ENCODE measurements around the gene TES.

TES gene

DNA sequence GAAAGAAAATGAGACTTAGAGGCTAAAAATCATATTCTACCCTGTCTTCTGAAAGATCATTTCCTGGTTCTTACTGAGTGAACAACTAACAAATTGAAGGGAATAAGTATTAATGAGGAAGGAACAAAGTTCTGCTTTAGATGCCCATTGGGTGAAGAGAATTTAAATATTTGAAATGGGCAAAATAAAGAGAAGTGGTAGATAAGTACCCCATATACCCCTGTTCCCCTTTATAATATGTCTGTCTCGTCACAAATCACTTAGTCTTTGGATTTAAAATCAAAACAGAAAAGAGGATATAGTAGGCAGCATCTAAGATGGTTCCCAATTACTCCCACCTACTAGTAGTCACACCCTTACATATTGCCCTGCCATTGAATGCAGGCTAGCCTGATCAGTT, 13.2 kb downstream of the TES start:
- in situ Hi-C loops (cut with MboI; ENCODE audit: low sequenced_read_pairs, unreplicated experiment): no loop called here
- DNase-seq (ENCODE audit: low spot score): no peak
- TF ChIP-seq, protein P1, sequence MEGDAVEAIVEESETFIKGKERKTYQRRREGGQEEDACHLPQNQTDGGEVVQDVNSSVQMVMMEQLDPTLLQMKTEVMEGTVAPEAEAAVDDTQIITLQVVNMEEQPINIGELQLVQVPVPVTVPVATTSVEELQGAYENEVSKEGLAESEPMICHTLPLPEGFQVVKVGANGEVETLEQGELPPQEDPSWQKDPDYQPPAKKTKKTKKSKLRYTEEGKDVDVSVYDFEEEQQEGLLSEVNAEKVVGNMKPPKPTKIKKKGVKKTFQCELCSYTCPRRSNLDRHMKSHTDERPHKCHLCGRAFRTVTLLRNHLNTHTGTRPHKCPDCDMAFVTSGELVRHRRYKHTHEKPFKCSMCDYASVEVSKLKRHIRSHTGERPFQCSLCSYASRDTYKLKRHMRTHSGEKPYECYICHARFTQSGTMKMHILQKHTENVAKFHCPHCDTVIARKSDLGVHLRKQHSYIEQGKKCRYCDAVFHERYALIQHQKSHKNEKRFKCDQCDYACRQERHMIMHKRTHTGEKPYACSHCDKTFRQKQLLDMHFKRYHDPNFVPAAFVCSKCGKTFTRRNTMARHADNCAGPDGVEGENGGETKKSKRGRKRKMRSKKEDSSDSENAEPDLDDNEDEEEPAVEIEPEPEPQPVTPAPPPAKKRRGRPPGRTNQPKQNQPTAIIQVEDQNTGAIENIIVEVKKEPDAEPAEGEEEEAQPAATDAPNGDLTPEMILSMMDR (IDR thresholded peaks at IDR 0.05; ENCODE audit: borderline replicate concordance, control extremely low read depth, extremely low read depth, insufficient read depth, missing control alignments): no peak

DNA sequence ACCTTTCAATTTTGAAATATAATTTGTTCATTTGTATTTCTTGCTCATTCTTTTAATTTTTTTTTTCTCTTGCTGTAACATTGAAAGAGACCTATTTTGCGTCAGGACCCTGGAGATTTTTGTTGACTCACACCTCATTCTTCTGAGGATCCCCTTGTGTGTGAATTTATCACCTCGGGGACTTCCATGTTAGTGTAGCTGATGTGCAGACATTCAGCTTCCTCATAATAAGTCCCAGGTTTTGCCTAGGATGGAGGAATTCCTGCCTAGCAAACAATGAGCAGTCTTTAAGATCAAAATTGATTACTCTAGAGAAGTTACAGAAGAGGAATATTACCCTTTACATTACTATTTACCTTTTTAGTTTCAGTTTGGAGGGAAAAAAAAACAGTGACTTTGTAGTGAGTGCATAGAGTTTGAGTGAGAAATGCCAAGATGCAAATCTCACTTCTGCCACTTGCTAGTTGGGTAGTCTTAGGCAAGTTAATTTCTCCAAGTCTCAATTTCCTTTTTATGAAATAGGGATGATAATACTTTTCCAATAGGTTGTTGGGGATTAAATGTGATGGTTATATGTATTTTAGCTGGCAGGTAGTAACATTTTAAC, 14.3 kb downstream of the TES start:
- TF ChIP-seq, protein P1 (IDR thresholded peaks at IDR 0.05; ENCODE audit: borderline replicate concordance, control extremely low read depth, extremely low read depth, insufficient read depth, missing control alignments): no peak
- in situ Hi-C loops (cut with MboI; ENCODE audit: low sequenced_read_pairs, unreplicated experiment): loop anchor here (25.0 kb wide), 1 partner anchor 87 kb away; no protein-coding TSS in a partner anchor
- no peak for DNase-seq (ENCODE audit: low spot score)

DNA sequence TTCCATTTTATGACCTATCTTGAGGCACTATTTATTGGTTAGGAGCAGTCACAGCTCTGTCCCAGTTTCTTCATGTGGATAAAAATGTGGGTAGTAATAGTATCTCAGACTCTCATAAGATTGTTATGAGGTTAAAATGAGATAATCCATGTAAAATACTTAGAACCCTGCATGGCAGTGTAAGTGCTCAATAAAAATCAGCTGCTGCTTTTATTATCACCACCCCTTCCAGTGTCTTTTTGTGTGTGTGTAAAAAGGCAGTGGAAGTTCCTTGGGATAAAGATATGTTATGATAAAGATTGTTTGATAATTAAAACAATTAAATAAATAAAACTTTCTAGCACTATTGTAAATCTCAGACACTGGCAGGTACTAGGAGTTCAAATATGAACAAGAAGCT, 15.5 kb downstream of the TES start:
- TF ChIP-seq, protein P1 (IDR thresholded peaks at IDR 0.05; ENCODE audit: borderline replicate concordance, control extremely low read depth, extremely low read depth, insufficient read depth, missing control alignments): no peak
- in situ Hi-C loops (cut with MboI; ENCODE audit: low sequenced_read_pairs, unreplicated experiment): loop anchor here (25.0 kb wide), 1 partner anchor 89 kb away; no protein-coding TSS in a partner anchor
- no peak for DNase-seq (ENCODE audit: low spot score)

DNA sequence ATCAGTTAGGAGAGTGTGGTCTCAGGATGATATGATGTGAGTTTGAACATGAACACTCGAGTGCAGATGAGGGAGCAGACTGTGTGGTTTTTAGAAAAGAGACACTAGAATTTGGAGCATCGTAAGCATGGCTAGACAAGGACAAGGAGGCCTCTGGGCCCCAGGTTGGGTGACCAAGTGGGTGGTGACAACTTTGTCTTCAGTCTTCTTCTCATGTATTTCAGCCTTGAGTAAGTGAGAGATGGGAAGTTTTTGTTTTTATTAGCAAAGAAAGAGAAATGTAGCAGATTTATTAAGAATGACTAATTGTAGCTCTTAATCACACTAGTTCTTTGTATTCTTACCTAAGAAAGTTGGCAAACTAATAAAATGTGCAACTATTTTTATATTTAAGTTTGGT, 16.3 kb downstream of the TES start:
- DNase-seq (ENCODE audit: low spot score): no peak
- in situ Hi-C loops (cut with MboI; ENCODE audit: low sequenced_read_pairs, unreplicated experiment): loop anchor here (25.0 kb wide), 1 partner anchor 89 kb away; no protein-coding TSS in a partner anchor
- TF ChIP-seq, protein P1 (IDR thresholded peaks at IDR 0.05; ENCODE audit: borderline replicate concordance, control extremely low read depth, extremely low read depth, insufficient read depth, missing control alignments): no peak

DNA sequence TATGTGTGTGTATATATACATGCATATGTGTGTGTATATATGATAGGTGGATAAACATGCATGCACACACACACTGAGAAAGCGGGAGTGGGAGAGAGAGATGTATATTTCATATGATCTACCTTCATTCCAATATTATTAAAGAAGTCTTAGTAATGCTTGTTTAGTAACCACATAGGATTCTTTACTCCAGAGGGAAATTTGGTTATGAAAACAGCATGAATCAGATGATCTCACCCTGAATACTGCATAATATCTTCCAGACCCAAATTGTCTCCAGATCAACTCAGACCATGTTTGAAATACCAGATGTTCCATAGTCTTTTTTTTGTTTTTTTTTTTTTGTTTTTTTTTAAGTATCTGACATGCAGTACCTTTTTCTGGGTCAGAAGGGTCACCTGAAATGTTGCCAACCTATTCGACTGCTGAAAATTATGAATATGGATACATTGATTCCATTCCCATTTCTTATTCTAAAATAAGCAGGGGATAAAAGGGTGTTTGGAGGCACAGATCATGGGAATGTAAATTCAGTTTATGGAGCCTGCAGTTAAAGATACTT, 17.4 kb downstream of the TES start:
- in situ Hi-C loops (cut with MboI; ENCODE audit: low sequenced_read_pairs, unreplicated experiment): loop anchor here (25.0 kb wide), 1 partner anchor 90 kb away; no protein-coding TSS in a partner anchor
- no peak for DNase-seq (ENCODE audit: low spot score)
- TF ChIP-seq, protein P1 (IDR thresholded peaks at IDR 0.05; ENCODE audit: borderline replicate concordance, control extremely low read depth, extremely low read depth, insufficient read depth, missing control alignments): no peak

DNA sequence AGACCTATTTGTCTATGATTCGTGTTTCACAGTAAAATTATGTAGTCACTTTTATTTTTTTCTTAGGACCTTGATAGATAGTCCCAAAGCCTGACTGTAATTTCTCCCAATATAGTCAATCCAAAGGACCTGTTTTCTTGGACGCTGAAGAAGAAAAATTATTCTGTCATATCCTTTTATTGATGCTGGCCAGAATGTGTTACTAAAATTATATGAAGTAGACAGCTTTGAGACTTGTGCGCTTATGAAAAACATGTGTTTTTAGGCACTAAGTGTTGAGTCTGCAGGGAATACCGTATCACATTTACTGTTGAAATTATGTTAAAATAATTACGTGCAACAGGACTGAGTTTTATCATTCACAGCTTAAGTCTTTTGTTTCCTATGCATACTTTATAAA, 17.9 kb downstream of the TES start:
- TF ChIP-seq, protein P1 (IDR thresholded peaks at IDR 0.05; ENCODE audit: borderline replicate concordance, control extremely low read depth, extremely low read depth, insufficient read depth, missing control alignments): no peak
- in situ Hi-C loops (cut with MboI; ENCODE audit: low sequenced_read_pairs, unreplicated experiment): loop anchor here (25.0 kb wide), 1 partner anchor 91 kb away; no protein-coding TSS in a partner anchor
- no peak for DNase-seq (ENCODE audit: low spot score)

Measured in GM13976 (cell line).